GM10847 (cell line): ENCODE data around the gene ISG20L2.
A peak's percentile ranks its signal among the peaks of the same experiment; 100 is the strongest.

Experiments used
- POLR2A ChIP-seq: IDR thresholded peaks from 2 replicates; pipeline ENCODE4 v1.6.1; 2011; ENCODE audit not compliant: insufficient read length; ENCODE audit errors: extremely low read depth

The ISG20L2 gene

GRCh38 chr1:156760092-156760795 lies 31.7 kb upstream of the ISG20L2 start:
- TF ChIP-seq POLR2A: no peak

- no peak for TF ChIP-seq POLR2A
Observed at GRCh38 chr1:156756355-156756754, 27.8 kb upstream of the ISG20L2 start.

DNA sequence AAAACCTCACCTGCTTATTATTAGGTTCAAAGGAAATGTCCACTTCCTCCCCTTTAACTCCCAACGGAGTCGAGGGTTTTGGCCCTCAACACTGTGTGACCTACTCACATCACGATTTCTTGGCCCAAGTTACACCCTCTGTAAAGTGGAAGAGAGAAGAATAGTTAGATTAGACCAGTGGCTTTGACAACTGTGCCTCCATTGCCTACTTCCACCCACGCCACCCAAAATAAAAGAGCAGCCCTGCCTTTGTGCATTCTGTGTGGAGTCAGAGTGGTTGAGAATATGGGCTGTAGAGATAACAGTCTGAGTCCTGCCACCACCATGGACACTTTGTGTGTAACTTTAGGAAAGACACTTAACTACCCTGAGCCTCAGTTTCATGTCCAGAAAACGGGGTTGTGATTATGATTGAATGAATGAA lies 27.0 kb upstream of the ISG20L2 start:
- TF ChIP-seq POLR2A: no peak

GRCh38 chr1:156754219-156754618 lies 25.7 kb upstream of the ISG20L2 start:
- TF ChIP-seq POLR2A: no peak

DNA sequence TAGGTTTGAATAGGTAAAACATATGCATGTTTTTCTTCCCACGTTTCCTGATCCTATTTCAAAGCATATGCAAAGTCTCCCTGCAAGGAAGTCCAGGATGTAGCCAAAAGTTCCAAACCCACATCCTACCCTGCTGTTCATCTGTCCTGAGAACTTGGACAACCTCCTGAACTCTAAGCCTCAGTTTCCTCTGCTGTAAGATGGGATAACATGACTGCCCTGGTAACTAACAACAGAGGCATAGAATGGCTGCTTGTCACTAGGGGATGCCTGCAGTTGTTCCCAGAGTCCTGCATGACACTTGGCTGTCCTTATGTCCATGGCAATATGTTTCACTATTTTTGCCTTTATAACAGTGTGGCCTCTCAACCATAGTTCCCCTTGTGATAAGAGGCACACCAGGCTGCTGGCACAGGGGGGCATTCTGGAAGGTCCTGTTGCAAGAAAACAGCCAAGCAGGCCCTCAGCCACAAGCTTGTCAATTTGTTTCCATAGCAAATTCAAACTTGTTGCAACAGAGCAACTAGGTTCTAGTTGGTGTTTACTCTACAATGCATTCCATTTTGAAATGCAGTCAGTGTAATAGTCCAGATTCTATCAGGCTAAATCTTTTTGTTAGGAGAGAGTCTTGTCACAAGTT lies 24.4 kb upstream of the ISG20L2 start:
- no peak for TF ChIP-seq POLR2A

GRCh38 chr1:156751757-156752481 lies 23.4 kb upstream of the ISG20L2 start:
- TF ChIP-seq POLR2A: peak; percentile 48

GRCh38 chr1:156751451-156751756 lies 22.8 kb upstream of the ISG20L2 start, which contains the start of gene HDGF:
TSS of gene HDGF (minus strand) at chr1:156751675. CDS start at chr1:156751429, 246 bp downstream.
- peak; percentile 16 for TF ChIP-seq POLR2A

GRCh38 chr1:156750711-156751450 lies 22.3 kb upstream of the ISG20L2 start:
- TF ChIP-seq POLR2A: no peak

- no peak for TF ChIP-seq POLR2A
Observed at GRCh38 chr1:156750191-156750672, 21.7 kb upstream of the ISG20L2 start.

- no peak for TF ChIP-seq POLR2A
Observed at GRCh38 chr1:156749419-156750118, 21.0 kb upstream of the ISG20L2 start.

DNA sequence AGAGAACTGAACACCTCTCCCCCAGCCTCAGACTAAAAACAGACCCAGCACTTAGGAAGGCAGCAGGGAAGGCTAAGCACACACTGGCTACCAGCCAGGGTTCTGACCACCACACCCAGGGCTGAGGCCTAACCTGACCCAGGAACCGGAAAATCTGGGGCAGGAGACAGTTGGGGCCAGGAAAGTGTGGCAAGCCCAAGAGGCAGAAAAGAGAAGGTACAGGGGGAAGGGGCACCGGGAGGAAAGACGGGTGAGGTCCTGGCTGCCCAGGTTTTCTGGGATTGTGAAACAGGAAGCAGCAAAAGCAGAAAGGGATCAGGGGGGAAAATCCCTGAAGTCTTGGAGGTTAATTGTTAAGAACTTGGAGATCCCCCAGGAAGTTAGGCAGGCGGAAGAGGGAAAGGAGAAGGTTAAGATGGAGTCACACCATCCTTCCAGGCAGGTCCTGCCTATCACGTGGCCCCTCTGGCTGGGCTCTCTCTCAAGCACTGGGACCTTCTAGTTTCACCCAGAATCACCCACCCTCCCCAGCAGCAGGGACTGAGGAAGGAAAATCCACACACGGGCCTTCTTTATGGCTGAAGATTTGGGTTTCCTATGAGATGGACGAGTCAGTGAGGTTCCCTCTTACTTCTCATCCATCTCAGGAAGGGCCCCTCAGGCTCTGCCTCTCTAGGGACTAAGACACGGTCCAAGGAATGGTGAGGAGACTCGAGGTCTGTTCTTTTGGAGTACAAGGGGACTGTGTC lies 20.3 kb upstream of the ISG20L2 start:
- peak; percentile 19 for TF ChIP-seq POLR2A

DNA sequence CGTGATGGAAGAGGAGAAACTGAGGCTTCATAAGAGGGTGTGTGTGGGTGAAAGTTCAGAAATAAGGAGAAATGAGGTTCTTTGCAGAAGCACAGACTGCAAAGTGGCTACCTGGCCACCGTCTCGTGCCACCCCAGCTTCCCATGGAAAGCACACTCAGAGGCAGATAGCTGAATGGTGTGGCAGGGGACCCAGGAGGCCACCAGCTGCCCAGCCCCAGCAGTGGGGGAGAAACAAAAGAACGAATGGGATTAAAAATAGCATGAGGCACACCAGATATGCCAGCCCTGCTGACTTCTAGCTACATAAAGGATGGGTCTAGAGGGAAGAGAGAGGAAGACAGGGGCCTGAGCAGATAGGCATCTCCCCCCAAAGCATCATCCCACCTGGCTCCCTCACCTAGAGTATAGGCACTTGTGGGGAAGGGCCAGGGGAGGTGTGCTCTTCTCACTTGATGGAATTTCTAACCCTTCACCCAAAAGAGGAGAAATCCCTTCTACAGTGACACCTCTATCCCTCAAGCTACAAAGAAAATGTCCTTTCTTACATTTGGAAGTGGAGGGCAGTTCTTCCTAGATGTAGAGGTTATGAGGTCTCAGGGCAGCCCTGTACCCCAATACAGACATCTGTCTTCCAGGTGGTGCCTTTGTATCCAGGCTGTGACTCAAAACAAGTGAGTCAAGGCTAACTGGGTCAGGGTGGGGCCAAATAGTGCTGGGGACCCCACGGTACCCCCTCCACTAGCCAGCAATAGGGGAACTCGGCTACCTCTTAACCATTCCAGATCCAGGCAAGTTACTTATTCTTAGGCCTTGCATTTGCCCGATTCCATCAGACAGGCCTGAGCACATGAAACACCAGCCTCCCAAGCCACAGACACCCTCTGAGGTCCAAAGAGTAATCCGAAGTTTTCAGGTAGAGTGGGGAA lies 19.4 kb upstream of the ISG20L2 start:
- TF ChIP-seq POLR2A: no peak
